NCI-H226 (cell line): ENCODE results near the gene MAP3K9.
"Not testable (repeated sequence)": the region's sequence is repeated elsewhere in the genome, so short reads cannot be mapped to it uniquely, and the experiment has no call there.

ENCODE experiments used
- DNase-seq: peaks from one replicate; pipeline ENCODE4 v3.0.0-alpha.2; 2015

MAP3K9 gene

GRCh38 chr14:70809225-70810219, at the start of gene MAP3K9:
Gene MAP3K9 (minus strand): TSS chr14:70809513. CDS start chr14:70809171, 342 bp downstream.
- peak; percentile 98 for DNase-seq

- DNase-seq = no peak
Measured at GRCh38 chr14:70858641-70859040, 49.3 kb upstream of the MAP3K9 start.

DNA sequence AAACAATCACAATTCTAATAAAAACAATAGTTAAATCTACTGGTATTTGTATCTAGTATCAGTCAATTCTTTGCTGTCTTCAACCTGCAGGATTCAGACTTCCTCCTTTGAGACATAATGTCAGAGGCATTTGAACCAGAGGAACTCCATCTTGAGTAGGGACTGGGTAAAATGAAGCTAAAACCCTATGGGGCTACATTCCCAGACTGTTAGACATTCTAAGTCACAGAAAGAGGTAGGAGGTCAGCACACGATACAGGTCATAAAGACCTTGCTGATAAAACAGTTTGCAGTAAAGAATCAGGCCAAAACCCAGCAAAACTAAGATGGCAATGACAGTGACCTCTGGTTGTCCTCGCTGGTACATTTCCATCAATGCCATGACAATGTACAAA, 48.2 kb upstream of the MAP3K9 start:
- DNase-seq = no peak

DNA sequence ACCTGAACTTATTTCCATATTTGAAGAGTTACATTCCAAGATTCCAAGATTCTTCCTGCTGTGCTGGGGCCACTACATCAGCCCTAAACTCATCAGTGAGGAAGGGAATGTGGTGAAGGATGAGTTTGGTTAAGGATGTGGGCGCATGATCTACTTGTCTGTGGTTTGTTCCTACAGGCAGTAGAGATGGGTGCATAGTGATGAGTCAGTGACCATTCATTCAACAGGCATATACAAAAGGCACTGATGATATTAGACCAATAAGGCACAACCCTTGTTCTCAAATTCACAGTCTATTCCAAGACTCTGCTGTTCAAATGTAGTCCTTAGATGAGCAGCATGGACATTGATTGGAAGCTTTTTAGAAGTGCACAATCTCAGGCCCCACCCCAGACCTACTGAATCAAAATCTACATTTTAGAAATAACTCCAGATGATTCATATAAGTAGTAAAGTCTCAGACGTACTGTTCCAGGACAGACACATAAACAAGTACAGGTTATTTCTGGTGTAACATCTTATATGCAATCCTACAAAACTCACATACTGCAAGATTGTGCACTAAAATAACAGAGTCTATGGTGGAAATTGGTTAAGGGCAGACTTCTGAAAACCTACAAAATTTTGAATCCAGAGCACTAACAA, 47.7 kb upstream of the MAP3K9 start:
- peak; percentile 90 for DNase-seq

DNA sequence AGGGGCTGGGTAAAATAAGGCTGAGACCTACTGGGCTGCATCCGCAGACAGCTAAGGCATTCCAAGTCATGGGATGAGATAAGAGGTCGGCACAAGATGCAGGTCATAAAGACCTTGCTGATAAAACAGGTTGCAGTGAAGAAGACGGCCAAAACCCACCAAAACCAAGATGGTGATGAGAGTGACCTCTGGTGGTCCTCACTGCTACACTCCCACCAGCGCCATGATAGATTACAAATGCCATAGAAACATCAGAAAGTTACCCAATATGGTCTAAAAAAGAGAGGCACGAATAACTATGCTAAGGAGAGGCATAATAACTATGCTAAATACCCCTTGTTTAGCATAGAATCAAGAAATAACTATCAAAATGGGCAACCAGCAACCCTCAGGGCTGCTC, 46.2 kb upstream of the MAP3K9 start:
- no peak for DNase-seq

GRCh38 chr14:70853658-70854057, 44.3 kb upstream of the MAP3K9 start:
- not testable (repeated sequence) for DNase-seq

DNA sequence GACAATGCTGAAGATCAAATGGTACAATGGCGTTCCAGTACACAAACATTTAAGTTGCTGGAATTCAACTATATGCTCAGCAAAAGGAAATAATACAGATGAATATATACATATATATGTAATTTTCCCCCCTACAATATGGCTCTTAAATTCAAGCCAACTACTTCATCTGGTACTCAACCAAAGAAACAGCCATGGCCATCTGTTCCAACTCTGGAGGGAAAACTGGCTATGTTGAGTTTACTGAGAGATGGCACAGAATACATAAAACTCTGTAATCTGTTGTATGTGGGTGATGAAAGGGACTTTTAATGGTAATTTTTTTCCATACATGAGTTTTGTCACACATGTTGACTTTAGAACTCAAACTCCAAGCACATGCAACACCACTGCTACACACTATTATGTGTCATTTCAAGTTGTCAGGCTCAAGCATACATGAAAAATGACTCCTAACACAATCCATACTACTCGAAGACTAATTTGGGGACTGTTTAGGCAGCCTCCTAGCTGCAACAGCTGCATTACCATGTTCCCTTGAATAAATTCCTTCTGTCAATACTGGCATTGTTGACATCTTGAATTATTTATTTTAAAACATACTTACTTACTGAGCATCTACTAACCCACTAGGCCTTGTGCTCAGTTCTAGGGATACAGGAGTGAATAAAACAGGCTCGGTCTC, 38.2 kb upstream of the MAP3K9 start:
- no peak for DNase-seq

- no peak for DNase-seq
Measured at GRCh38 chr14:70845601-70846000, 36.3 kb upstream of the MAP3K9 start.

DNA sequence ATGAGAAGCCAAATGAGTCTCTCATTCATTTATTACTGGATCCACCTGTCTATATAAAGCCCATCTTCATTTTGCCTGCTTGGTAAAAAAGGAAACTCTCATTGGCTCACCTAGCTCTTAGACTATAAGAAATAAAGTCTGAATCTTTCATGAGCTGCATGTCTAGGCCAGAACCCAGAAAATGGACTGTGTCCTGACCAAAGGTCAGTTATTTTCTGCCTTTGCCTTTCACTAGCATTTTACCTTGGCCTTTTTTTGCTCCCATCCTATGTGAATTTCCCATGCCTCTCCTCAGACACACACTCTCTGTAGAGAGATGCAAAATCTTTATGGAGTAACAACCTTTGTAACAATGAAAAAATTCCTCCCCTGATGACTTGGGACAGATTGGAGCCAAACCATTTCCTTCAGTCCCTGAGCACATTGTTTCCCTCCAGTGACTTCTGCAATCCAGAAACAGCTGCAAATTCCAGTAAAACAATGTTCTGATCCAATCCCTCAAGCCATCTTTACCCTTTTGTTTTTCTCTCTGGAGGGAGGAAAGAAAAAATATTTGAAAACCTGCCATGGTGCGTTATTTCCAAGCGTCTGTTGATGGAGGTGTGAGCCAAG, 33.6 kb upstream of the MAP3K9 start:
- no peak for DNase-seq

DNA sequence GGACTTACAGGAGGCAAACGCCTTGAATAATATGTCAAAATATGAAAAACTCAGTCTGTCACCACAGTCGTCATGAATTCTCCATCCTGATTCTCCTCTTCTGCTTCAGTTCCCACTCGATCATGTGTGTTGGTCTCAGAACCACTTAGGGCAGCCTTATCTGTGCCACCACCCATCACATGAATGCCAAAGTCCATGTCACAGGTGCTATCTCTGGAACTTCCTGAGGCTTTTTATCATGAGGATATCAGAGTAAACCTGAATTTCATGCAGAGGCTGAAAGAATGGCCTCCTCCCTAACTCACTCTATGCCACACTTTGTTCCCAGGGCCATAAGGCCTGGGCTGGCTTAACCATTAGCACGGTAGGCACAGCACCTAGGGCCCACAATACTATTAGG, 28.8 kb upstream of the MAP3K9 start:
- no peak for DNase-seq

DNA sequence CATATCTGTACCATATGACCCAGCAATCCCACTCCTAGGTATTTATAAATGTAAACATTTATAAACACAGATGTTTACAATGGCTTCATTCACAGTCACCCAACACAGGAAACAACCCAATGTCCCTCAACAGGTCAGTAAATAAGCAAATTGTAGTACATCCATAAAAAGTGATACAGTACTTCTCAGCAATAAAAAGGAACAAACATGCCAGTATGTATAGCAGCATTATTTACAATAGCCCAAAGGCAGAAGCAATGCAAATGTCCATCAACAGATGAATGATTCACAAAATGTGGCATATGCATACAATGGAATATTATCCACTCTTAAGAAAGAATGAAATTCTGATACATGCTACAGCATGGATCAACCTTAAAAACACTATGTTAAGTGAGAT, 27.6 kb upstream of the MAP3K9 start:
- DNase-seq = no peak

DNA sequence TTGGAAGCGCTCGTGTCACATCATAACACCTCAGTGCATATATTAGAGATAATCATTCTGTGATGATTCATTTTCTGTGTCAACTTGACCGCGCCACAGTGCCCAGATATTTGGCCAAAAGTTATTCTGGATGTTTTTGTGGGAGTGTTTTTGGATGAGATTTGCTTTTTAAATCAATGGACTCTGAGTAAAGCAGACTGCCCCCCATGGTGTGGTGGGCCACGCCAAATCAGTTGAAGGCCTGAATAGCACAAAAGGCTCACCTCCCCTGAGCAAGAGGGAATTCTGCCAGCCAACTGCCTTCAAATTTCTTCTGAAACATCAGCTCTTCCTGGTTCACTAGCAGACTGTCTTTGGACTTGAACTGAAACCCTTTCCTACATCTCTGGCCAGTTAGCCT, 24.6 kb upstream of the MAP3K9 start:
- DNase-seq = no peak

DNA sequence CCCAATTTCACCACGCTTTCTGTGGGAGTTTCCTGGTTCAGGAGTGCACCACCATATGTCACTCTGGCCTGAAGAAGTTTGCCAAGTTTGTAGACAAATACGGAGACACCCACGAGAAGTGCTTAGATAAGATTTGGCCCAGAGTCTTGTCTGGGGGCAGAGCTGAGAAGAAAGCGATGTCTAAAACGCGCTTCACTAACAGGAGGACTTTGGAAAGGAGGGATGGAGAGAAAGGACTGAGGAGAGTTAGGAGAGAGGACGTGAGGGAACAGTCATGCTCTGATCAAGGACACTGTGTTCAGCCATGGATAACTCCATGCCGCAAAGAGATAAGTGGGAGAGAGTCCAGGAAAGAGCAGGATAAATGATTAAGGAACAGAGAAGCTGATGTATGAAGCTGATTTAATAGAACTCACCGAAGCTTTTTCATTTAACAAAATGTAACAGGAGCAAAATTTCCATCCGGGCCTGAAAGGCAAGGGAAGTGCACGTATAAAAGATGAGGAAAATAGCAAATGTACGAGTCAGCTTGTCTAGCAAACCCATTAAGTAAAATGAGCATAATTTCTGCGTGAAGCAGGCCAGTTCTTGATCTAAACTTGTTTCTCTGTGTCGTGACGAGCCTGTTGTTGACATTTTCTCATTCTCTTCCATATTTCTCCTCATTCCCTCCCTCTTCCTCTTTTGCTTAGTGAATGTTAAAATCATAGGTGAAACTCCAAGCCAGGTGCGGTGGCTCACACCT, 23.4 kb upstream of the MAP3K9 start:
- peak; percentile 45 for DNase-seq

DNA sequence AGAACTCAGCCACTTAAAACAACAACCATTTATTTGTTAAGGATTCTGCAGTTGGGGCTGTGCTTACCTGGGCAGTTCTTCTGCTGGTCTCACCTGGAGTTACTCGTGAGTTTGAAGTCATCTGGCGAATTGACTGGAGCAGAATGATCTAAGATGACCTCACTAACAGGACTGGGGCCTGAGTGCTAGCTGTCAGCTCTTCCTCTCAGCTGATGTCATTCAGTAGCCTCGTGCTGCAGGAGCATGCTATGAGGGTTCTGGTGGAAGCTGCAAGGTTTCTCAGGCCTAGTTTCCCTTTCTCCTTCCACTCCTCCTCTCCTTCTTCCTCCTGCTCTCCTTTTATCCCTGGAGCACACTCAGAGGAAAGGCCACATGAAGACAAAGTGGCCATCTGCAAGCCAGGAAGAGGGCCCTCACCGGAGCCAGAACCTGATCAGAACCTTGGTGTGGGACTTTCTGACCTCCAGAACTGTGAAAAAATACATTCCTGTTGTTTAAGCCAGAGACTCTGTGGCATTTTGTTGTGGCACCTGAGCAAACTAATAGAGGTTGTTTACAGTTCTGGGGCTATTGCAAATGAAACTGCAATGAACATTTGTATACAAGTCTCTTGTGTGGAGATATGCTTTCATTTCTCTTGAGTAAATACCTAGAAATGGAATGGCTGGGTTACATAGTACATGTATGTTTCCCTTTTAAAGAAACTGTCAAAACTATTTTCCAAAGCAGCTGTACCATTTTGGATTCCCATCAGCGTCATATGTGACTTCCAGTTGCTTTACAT, 21.9 kb upstream of the MAP3K9 start:
- no peak for DNase-seq

DNA sequence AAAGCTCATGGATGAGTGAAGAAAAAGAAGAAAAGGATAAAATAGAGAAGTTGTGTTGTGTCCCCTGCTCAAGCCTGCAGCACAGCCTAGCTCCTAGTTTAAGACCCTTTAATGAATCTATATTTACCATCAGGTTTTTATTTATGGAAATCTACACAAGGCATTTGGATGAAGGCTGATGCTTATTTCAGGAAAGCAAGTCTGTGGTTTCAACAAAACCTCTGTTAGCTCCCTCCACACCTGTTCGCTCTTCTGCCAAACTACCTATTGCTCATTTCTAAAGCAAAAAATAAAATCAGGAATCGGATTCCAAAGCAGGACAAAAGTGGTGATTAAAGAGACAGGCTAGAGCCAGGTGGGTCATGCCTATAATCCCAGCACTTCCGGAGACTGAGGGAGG, 18.9 kb upstream of the MAP3K9 start:
- no peak for DNase-seq

- no peak for DNase-seq
Measured at GRCh38 chr14:70827752-70828151, 18.4 kb upstream of the MAP3K9 start.

DNA sequence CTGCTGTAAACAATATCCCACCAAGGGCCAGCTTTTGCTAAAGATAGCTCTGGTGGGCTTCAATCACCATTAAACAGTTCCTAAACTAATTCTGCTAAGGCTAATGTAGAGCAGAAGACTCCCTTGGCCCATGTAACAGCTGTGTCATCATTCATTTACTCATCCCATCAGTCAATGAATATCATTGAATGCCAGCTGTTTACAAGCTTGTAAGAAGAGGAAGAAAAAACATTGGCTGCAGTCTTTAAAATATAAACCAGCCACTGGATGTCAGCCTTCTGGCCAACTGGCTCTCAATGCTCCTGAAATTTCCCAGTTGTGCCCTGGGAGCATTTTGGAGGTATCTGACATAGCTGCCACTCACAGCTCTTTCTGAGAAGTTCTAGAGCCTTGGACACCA, 18.0 kb upstream of the MAP3K9 start:
- peak; percentile 28 for DNase-seq

DNA sequence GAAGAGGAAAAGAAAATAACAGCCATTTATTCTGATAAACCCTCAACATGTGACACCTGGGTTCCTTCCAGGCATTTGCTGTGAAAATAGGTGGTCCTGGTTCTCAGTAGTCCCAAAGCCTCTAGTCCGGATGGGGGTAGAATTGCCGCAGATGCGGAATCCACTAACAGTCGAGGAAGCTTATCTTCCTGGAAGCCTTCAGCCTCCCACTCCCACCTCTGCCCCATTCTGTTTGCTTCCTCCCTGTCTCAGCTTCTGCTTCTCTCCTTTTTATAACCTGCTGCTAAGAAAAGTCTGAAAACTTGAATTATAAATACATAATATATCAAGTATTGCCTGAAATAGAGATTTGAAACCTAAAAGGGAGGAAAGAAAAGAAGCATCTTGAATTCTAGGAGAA, 14.0 kb upstream of the MAP3K9 start:
- no peak for DNase-seq

DNA sequence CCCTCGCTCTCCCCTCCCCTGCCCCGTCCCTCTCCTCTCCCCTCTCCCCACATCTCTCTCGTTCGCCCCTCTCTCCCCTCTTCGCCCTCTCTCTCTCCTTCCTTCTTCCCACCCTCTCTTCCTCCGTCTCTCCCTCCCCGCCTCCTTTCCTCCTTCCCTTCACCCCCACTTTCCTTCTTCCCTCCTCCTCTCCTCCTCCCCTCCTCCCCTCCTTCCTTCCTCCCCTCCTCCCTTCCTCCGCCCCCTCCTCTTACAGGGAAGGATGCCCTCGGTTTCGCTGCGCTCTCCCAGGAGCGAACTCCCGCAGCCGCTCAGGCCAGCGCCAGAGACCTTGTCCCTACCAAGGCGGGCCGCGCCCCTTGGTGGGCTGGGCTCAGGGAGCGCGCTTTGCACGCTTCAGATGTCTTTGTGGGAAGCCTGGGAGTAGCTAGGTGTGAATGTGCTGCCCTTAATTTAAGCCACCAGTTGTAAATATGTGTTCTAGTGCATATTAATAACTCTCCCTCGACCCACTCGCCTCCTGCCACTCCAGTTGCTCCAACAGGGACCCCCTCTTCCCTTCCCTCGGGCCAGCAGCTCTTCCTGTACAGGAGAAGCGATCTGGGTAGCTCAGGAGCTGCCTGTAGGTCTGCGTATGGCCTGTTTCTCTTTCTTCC, 13.3 kb upstream of the MAP3K9 start:
- DNase-seq = no peak

GRCh38 chr14:70821584-70822529, 12.5 kb upstream of the MAP3K9 start:
- DNase-seq = peak; percentile 12
